RWPE2 (cell line): ENCODE data around the gene ACTG2.

Experiments used
- ATAC-seq: fragments of 200-7000 bp; cut with Tn5 transposase; 3 replicates; pipeline ENCODE4 v1.9.1; 2021; ENCODE audit warnings: low read depth
- DNase-seq: peaks from one replicate; pipeline ENCODE4 v3.0.0-alpha.2; 2020; ENCODE audit warnings: low spot score
- H3K27ac ChIP-seq: fragments of 450-650 bp; 2 replicates; pipeline ENCODE4 v1.5.1; 2017; ENCODE audit warnings: mild to moderate bottlenecking; ENCODE audit not compliant: poor library complexity, severe bottlenecking
- H3K27me3 ChIP-seq: fragments of 250-450 bp; sonication (Bioruptor Pico); 2 replicates; pipeline ENCODE4 v1.5.1; 2021; ENCODE audit warnings: mild to moderate bottlenecking, moderate library complexity; ENCODE audit not compliant: insufficient read depth, poor library complexity, severe bottlenecking
- H3K36me3 ChIP-seq: fragments of 250-450 bp; sonication (Bioruptor Pico); 2 replicates; pipeline ENCODE4 v1.5.1; 2020; ENCODE audit warnings: low read depth, mild to moderate bottlenecking, moderate library complexity
- H3K4me1 ChIP-seq: fragments of 250-450 bp; sonication (Bioruptor Pico); 2 replicates; pipeline ENCODE4 v1.5.1; 2021; ENCODE audit warnings: mild to moderate bottlenecking, moderate library complexity; ENCODE audit not compliant: insufficient read depth, poor library complexity, severe bottlenecking
- H3K4me3 ChIP-seq: fragments of 250-450 bp; sonication (Bioruptor Pico); 2 replicates; pipeline ENCODE4 v1.5.1; 2021; ENCODE audit warnings: mild to moderate bottlenecking, moderate library complexity; ENCODE audit not compliant: severe bottlenecking
- H3K9me3 ChIP-seq: fragments of 250-450 bp; sonication (Bioruptor Pico); 2 replicates; pipeline ENCODE4 v1.5.1; 2021; ENCODE audit warnings: mild to moderate bottlenecking, moderate library complexity; ENCODE audit not compliant: severe bottlenecking
- TF ChIP-seq, protein P1 (sequence below): fragments of 450-650 bp; IDR thresholded peaks from one replicate; pipeline ENCODE4 v1.5.1; 2017; ENCODE audit warnings: mild to moderate bottlenecking, moderate library complexity; ENCODE audit not compliant: poor library complexity, severe bottlenecking

Gene ACTG2

GRCh38 chr2:73925853-73926492 is 33.2 kb downstream of the ACTG2 start:
- Histone ChIP-seq H3K4me3 (peak overlapping the region; percentile 78), H3K27me3 (no peaks in the 10 kb centered on the region), H3K9me3 (no peaks in the 10 kb centered on the region), H3K4me1 (peaks cover 39% of the 10 kb centered on the region), H3K27ac (peak overlapping the region; percentile 82), H3K36me3 (peaks cover 14% of the 10 kb centered on the region)
- TF ChIP-seq, protein P1, sequence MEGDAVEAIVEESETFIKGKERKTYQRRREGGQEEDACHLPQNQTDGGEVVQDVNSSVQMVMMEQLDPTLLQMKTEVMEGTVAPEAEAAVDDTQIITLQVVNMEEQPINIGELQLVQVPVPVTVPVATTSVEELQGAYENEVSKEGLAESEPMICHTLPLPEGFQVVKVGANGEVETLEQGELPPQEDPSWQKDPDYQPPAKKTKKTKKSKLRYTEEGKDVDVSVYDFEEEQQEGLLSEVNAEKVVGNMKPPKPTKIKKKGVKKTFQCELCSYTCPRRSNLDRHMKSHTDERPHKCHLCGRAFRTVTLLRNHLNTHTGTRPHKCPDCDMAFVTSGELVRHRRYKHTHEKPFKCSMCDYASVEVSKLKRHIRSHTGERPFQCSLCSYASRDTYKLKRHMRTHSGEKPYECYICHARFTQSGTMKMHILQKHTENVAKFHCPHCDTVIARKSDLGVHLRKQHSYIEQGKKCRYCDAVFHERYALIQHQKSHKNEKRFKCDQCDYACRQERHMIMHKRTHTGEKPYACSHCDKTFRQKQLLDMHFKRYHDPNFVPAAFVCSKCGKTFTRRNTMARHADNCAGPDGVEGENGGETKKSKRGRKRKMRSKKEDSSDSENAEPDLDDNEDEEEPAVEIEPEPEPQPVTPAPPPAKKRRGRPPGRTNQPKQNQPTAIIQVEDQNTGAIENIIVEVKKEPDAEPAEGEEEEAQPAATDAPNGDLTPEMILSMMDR: no peak
- peak; percentile 60 for ATAC-seq
- no peak for DNase-seq

DNA sequence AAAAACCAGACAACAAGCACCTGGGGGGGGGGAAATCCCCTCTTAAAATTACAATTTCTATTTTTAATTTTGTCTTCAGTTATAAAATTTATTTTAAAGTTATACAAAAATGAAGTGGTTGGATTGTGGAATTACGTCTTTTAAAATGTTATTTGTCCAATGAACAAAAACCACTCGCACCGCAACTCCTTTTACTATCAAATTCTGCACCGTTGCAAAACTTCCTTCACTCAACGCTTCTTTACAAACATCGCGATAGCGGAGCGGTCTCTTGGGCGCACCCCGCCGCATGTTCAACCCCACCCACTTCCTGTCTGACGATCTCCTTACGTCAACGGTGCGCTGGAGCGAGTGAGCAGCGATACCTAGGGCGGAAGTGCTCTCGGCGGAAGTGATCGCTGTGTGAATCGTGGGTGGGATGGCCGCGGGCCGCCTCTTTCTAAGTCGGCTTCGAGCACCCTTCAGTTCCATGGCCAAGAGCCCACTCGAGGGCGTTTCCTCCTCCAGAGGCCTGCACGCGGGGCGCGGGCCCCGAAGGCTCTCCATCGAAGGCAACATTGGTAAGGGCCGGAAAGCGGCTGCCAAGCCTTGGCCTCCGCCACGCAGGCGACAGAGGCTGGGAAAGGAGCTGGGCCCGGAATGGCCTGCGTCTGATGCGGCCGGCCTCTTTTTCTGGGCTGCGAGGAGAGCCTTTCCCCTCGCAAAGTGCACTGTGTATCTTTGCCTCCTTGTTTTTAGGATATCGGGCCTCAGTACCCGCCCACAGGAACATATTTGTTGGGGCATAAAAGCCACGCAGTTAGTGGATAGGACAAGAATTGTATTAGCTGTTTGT is 33.9 kb downstream of the ACTG2 start, which contains the start of gene DGUOK:
DGUOK (plus strand) TSS at position 388 of the 835 bp plus-strand sequence; CDS start at position 419, 31 bp downstream.
- ATAC-seq (peak; percentile 93), DNase-seq (peak; percentile 97)
- TF ChIP-seq, protein P1: no peak
- Histone ChIP-seq H3K9me3 (no peaks in the 10 kb centered on the region), H3K27me3 (no peaks in the 10 kb centered on the region), H3K4me3 (peak within 1 kb of the TSS; percentile 78), H3K36me3 (peaks cover 14% of the 10 kb centered on the region), H3K27ac (peak within 1 kb of the TSS; percentile 82), H3K4me1 (peaks cover 44% of the 10 kb centered on the region)

DNA sequence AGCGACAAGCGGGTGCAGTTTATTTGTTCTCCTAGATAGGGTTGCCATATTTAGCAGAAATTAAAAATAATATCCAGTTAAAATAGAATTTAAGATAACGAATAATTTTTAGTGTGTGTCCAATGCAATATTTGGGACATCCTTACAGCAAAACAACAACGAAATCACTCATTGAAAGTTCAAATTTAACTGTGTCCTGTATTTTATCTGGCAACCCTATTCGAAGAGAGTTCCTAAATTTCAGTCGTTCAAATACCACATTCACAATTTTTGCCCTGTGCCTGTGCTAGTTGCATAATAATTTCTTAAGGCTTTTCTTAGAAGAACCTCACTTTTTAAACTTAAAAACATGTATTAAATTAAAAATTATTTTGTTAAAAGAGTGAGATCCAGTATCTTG is 34.5 kb downstream of the ACTG2 start:
- peak overlapping the region; percentile 82 for H3K27ac ChIP-seq
- H3K36me3 ChIP-seq: peaks cover 16% of the 10 kb centered on the region
- no peaks in the 10 kb centered on the region for H3K27me3 ChIP-seq
- peaks cover 46% of the 10 kb centered on the region for H3K4me1 ChIP-seq
- peak overlapping the region; percentile 78 for H3K4me3 ChIP-seq
- TF ChIP-seq, protein P1: no peak
- DNase-seq (no peak), ATAC-seq (no peak)
- H3K9me3 ChIP-seq: no peaks in the 10 kb centered on the region

DNA sequence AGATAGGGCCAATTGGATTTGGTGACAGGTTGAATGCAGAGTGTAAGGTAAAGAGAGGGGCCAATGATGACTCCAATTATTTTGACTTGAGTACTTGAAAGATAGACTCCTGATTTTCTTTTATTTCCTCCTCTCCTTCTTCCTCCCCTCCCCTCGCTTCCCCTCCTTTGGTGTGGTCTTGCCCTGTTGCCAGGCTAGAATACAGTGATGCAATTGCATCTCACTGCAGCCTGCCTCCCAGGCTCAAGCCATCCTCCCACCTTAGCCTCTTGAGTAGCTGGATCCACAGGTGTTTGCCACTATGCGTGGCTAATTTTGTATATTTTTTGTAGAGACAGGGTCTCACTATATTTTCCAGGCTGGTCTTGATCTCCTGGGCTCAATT is 36.1 kb downstream of the ACTG2 start:
- TF ChIP-seq, protein P1: no peak
- Histone ChIP-seq H3K9me3 (no peaks in the 10 kb centered on the region), H3K27ac (peak overlapping the region; percentile 8), H3K36me3 (peaks cover 32% of the 10 kb centered on the region), H3K4me1 (peaks cover 52% of the 10 kb centered on the region), H3K27me3 (no peaks in the 10 kb centered on the region), H3K4me3 (no peak overlapping the region)
- ATAC-seq (no peak), DNase-seq (no peak)

DNA sequence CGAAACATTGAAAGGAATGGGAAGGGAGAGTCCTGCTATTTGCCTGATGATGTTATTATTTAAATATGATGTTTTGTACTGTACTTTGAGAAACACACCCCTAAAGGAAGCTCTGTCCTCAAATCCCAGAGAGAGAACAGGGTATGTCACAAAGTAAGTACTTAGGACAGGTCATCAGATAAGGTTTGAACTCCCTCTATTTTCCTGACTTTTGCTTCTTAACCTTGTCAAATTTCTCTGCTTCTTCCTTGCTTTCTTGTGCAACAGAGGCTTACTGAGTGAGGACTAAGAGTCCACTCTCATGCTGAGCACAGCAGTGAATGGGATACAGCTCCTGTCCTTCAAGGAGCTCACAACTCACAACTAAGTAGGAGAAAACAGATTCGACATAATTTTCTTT is 37.6 kb downstream of the ACTG2 start:
- Histone ChIP-seq H3K27ac (peak overlapping the region; percentile 8), H3K4me1 (peaks cover 52% of the 10 kb centered on the region)

More for the DNA sequence above, 37.6 kb downstream of the ACTG2 start:
- Histone ChIP-seq H3K4me3 (no peak overlapping the region), H3K9me3 (no peaks in the 10 kb centered on the region), H3K27me3 (no peaks in the 10 kb centered on the region), H3K36me3 (peaks cover 42% of the 10 kb centered on the region)
- DNase-seq (no peak), ATAC-seq (no peak)
- TF ChIP-seq, protein P1: no peak
